K562 (cell line): ENCODE results near the gene CBFA2T3.

Experiments used
- CTCF ChIP-seq, 3 experiments: IDR thresholded peaks in 2 of 3; conservative IDR thresholded peaks in 1 of 3; 2 replicates each; pipeline ENCODE4 v1.5.1; 2011 to 2012; ENCODE audit warnings: low read length in 3 of 3, mild to moderate bottlenecking in 3 of 3, control low read depth in 2 of 3, improper control_type of control experiment in 1 of 3, inconsistent platforms in 1 of 3, low read depth in 1 of 3, mixed read lengths in 1 of 3, moderate library complexity in 1 of 3; ENCODE audit not compliant: insufficient read depth in 2 of 3
- ELF1 ChIP-seq: fragments of 200-800 bp; sonication (Bioruptor generic); IDR thresholded peaks from 2 replicates; pipeline ENCODE4 v1.6.1; 2016; ENCODE audit warnings: missing genetic modification characterization, missing compliant biosample characterization
- EP300 ChIP-seq: IDR thresholded peaks from 2 replicates; pipeline ENCODE4 v1.6.1; 2012; ENCODE audit warnings: low read length, improper control_type of control experiment
- POLR2A ChIP-seq: fragments of 450-650 bp; conservative IDR thresholded peaks from 2 replicates; pipeline ENCODE4 v1.6.1; 2016
- POLR2AphosphoS5 ChIP-seq: IDR thresholded peaks from 2 replicates; pipeline ENCODE4 v1.6.1; 2011; ENCODE audit warnings: mild to moderate bottlenecking, low read depth, low read length, moderate library complexity; ENCODE audit not compliant: control insufficient read depth, insufficient read depth
- SREBF2 ChIP-seq: sonication (generic); formaldehyde crosslinking; IDR thresholded peaks from 2 replicates; pipeline ENCODE4 v1.4.0; 2020; ENCODE audit warnings: mild to moderate bottlenecking, missing genetic modification reagents

DNA sequence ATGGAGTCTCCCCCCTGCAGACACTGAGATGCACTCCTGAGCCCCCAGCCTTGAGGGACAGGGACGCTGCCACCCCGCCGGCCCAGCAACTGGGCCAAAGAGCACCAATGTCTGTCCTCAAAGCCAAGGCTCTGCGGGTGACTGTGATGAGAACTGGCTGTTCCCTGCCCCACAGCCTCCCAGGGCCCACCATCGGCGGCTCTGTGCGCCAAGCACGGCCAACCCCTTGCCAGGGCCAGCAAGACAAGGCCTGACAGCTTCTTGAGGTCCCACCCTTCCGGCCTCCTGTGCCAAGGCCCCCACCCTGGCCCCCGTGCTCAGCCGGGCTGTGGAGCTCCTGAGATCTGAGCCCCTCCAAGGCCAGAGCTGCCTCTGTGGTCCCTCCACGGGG is 76.3 kb downstream of the CBFA2T3 start:
- TF ChIP-seq ELF1 (tag), result no peak
- TF ChIP-seq EP300, result no peak
- no peak for TF ChIP-seq POLR2AphosphoS5
- no peak for TF ChIP-seq POLR2A
- TF ChIP-seq SREBF2, result no peak
- no peak for TF ChIP-seq CTCF (IDR thresholded peaks at IDR 0.05 in 2 of 3, conservative IDR thresholded peaks at IDR 0.05 in 1 of 3; ENCODE audit: insufficient read depth in 2 of 3, low read depth in 1 of 3, low read length in 3 of 3)
